ENCODE data around the gene FARP1. TPM values are rescaled to one million over a fixed set of nuclear protein-coding genes. Genes with fewer than 3 reads are reported as not detected.
A peak's percentile ranks its signal among the peaks of the same experiment; 100 is the strongest.

FARP1 gene
- total RNA-seq, 1 donor from 2014 or later, result 289 TPM

DNA sequence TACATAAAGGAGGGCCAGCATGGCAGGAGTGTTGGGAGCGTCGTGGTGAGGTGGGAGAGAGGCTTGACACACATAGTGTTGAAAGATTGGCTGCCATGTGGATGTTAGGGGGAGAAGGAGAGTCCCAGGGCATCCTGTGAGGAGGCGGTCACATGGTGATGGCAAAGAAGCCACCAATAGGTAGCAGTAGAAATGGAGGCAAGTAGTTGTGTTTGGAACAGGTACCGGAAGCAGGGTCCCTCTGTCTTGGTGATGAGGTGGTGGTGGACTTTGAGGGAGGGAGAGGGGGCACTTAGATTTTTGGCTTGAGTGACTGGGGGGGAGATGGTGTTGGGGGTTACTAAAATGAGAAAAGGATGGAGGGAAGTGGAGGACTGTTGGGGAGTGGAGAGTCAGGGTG, 227.4 kb downstream of the FARP1 start:
- H3K4me3 Mint-ChIP-seq, result no peak overlapping the region
- H3K9me3 Mint-ChIP-seq, result peaks cover 10% of the 10 kb centered on the region
- H3K27ac Mint-ChIP-seq, result peak overlapping the region; percentile 63
- peaks cover 38% of the 10 kb centered on the region for H3K4me1 Mint-ChIP-seq
- TF ChIP-seq, protein P1, sequence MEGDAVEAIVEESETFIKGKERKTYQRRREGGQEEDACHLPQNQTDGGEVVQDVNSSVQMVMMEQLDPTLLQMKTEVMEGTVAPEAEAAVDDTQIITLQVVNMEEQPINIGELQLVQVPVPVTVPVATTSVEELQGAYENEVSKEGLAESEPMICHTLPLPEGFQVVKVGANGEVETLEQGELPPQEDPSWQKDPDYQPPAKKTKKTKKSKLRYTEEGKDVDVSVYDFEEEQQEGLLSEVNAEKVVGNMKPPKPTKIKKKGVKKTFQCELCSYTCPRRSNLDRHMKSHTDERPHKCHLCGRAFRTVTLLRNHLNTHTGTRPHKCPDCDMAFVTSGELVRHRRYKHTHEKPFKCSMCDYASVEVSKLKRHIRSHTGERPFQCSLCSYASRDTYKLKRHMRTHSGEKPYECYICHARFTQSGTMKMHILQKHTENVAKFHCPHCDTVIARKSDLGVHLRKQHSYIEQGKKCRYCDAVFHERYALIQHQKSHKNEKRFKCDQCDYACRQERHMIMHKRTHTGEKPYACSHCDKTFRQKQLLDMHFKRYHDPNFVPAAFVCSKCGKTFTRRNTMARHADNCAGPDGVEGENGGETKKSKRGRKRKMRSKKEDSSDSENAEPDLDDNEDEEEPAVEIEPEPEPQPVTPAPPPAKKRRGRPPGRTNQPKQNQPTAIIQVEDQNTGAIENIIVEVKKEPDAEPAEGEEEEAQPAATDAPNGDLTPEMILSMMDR (IDR thresholded peaks at IDR 0.05; ENCODE audit: unreplicated experiment), result no peak
- no peak for DNase-seq (ENCODE audit: low spot score in 2 of 2, unreplicated experiment in 2 of 2)
- H3K36me3 Mint-ChIP-seq, result peaks cover 42% of the 10 kb centered on the region
- no peaks in the 10 kb centered on the region for H3K27me3 Mint-ChIP-seq (ENCODE audit: low read depth)

DNA sequence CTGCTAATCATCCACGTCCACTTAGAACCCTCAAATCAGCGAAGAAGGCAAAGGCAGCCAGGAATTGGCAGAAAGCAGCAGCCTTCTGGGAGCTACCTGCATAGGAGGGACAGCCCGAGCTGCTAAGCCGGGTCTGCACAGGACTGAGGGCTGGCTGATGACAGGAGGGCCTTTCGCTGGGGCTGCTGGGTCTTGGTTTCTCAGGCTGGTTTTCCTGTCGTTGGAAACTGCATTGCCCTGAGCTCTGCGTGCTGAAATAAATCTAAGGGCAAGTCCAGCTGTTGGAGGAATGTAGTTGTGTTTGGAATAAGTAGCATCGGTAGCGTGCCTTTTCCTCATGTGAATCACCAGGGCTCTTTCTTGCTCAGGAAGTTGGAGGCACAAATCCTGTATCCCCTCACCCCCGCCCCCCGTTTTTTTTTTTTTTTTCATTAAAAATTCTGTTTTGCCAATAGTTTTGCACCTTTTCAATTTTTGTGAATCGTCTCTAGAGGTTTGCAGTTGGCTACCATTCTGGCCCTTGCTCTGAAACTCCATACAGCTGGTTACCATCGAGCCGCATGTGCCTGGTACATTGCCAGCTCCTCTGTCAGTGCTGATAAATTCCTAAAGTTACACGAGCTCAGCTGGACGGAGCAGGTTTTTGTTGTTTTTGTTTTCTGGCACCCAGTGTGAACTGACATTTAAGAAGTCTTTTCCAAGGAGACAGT, 228.1 kb downstream of the FARP1 start:
- H3K4me1 Mint-ChIP-seq, result peaks cover 31% of the 10 kb centered on the region
- no peaks in the 10 kb centered on the region for H3K27me3 Mint-ChIP-seq (ENCODE audit: low read depth)
- H3K9me3 Mint-ChIP-seq, result peaks cover 10% of the 10 kb centered on the region

DNA sequence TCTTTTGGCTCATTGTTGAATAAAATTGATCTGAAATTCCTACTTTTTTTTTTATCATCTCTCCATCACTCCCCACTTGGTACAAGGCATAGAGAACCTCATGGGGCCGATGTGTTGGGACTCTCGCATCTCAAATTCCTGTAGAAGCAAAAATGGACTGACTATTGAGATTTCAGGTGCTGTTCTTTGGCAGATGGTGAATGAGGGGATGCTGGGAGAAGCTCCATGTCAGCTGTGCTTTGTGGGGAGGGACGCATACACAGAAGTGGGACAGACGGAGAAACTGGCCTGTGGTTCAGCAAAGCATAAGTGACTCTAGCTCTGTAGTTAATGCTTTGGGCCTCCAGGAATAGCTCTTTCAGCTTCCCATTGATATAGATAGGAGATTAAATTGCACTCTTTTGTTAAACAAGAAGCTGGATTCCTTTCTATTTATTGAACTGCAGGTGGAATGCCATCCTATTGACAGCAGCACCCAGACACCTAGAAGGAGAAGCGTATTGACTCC, 228.7 kb downstream of the FARP1 start:
- H3K27me3 Mint-ChIP-seq (ENCODE audit: low read depth), result no peaks in the 10 kb centered on the region
- DNase-seq (ENCODE audit: low spot score in 2 of 2, unreplicated experiment in 2 of 2), result no peak
- H3K4me1 Mint-ChIP-seq, result peaks cover 30% of the 10 kb centered on the region
- TF ChIP-seq, protein P1 (IDR thresholded peaks at IDR 0.05; ENCODE audit: unreplicated experiment), result no peak
- H3K36me3 Mint-ChIP-seq, result peaks cover 50% of the 10 kb centered on the region
- peaks cover 16% of the 10 kb centered on the region for H3K9me3 Mint-ChIP-seq
- H3K4me3 Mint-ChIP-seq, result no peak overlapping the region
- H3K27ac Mint-ChIP-seq, result peak overlapping the region; percentile 75

More for the DNA sequence above, 228.1 kb downstream of the FARP1 start:
- Mint-ChIP-seq H3K4me3 (no peak overlapping the region), H3K27ac (peak overlapping the region; percentile 75), H3K36me3 (peaks cover 44% of the 10 kb centered on the region)
- no peak for DNase-seq (ENCODE audit: low spot score in 2 of 2, unreplicated experiment in 2 of 2)
- TF ChIP-seq, protein P1 (IDR thresholded peaks at IDR 0.05; ENCODE audit: unreplicated experiment), result no peak

DNA sequence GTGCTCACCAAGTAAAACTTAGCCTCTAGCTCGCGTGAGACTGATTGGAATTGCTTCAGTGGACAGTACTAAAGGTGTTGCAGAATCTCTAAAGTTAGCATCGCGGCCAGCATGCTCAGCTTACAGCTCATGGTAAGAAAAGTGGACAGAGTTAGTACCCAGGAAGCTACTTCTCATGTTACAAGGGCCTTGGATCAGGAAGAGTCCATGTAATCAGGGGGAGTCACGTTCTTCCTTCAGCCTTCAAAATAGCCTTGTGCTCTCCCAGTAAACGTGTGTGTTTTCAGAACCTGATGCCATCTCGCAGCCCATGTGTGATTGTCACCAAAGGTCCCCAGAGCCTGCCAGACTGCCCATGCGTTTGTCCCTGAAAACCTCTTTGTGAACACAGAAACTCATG, 230.0 kb downstream of the FARP1 start:
- DNase-seq (ENCODE audit: low spot score in 2 of 2, unreplicated experiment in 2 of 2), result no peak
- Mint-ChIP-seq H3K27ac (peak overlapping the region; percentile 92), H3K36me3 (peaks cover 54% of the 10 kb centered on the region), H3K4me1 (peaks cover 30% of the 10 kb centered on the region), H3K4me3 (no peak overlapping the region), H3K9me3 (peaks cover 17% of the 10 kb centered on the region), H3K27me3 (ENCODE audit: low read depth) (no peaks in the 10 kb centered on the region)
- TF ChIP-seq, protein P1 (IDR thresholded peaks at IDR 0.05; ENCODE audit: unreplicated experiment), result no peak

DNA sequence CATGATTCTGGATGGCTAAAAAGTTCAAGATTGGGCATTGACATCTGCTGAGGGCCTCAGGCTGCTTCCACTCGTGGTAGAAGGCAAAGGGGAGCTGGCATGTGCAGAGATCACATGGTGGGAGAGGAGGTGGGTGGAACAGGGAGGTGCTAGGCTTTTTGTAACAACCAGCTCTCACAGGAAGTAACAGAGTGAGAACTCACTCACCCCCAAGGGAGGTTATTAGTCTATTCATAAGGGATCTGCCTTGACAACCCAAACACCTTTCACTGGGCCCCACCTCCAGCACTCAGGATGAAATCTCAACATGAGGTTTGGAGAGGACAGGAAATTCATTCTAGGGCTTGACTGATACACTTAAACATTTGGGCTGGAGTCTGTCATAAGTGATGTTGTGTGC, 231.9 kb downstream of the FARP1 start:
- H3K4me3 Mint-ChIP-seq, result no peak overlapping the region
- DNase-seq (ENCODE audit: low spot score in 2 of 2, unreplicated experiment in 2 of 2), result no peak
- H3K27me3 Mint-ChIP-seq (ENCODE audit: low read depth), result no peaks in the 10 kb centered on the region
- TF ChIP-seq, protein P1 (IDR thresholded peaks at IDR 0.05; ENCODE audit: unreplicated experiment), result no peak
- peaks cover 50% of the 10 kb centered on the region for H3K36me3 Mint-ChIP-seq
- peaks cover 34% of the 10 kb centered on the region for H3K4me1 Mint-ChIP-seq
- peaks cover 17% of the 10 kb centered on the region for H3K9me3 Mint-ChIP-seq
- no peak overlapping the region for H3K27ac Mint-ChIP-seq

Data from mesothelial cell of epicardium (in vitro differentiated cells).